Right renal pelvis (tissue), 4 donors: ENCODE results near the gene AMBRA1. TPM values are rescaled to one million over a fixed set of nuclear protein-coding genes. Genes with fewer than 3 reads are reported as not detected.

Experiments
- DNase-seq, 4 donors: peaks; one replicate each; pipeline ENCODE4 v3.0.0-alpha.2; 2013; ENCODE audit warnings: low read depth in 4 of 4, low spot score in 3 of 4, missing footprints in 1 of 4
- polyA plus RNA-seq, 4 donors: library from polyadenylated mRNA; unstranded; fragments of 120-200 nt; gene quantifications; one replicate each; pipeline ENCODE4 v1.2.1, GENCODE V29; 2013; ENCODE audit not compliant: insufficient read length in 4 of 4

Gene AMBRA1
- polyA plus RNA-seq, 4 donors = 24.7 to 26.9 (median 24.9) TPM

- no peak for DNase-seq
These were observed 142.9 kb downstream of the AMBRA1 start for GRCh38 chr11:46450846-46451477.

DNA sequence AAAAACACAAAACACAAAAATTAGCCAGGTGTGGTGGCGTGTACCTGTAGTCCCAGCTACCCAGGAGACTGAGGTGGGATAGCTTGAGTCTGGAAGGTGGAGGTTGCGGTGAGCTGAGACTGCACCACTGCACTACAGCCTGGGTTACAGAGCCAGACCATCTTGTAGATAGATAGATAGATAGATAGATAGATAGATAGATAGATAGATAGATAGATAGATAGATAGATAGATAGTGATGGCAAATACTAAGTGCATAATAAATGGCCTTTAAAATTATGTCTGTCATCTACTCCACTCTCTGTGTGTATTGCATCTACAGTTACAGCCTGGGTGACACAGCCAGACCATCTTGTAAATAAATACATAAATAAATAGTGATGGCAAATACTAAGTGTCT lies 146.3 kb downstream of the AMBRA1 start:
- no peak for DNase-seq

DNA sequence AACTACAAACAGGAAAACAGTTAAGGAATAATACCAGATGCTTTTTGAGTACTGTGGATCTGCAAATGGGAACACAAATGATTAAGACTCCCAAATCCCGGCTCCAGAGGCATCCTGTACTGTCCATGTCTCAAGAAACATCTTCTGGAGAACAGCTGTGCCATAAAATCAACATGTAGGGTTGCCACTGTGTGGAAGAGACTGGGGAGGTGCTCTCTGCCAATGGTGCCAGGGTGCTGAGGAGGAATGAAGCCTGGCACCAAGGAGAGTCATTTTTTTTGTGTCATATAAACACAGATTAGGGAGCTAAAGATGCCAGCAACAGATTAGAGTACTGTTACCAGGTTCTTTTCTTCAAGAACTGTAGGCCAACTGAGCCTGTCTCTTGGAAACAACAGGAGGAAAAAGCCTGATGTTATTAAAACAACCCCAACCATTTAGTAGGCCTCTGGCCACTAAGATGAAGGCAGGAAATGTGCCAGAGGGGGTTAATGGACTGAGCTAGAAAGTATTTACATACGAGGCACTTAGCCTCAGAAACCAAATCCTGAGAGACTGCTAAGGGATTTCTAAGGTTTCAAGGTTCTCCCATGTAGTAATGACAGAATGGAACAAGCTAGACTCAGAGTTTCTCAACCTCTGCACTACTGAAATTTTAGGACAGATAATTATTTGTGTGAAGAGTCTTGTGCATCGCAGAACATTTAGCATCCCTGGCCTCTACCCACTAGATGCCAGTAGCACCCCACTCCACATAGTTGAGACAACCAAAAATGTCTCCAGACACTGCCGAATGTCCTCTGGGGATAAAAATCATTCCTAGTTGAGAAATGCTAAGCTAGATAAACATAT lies 147.7 kb downstream of the AMBRA1 start:
- peak in 1 of 4 donors; percentile 18 for DNase-seq

GRCh38 chr11:46445192-46445919 lies 148.5 kb downstream of the AMBRA1 start:
- no peak for DNase-seq

GRCh38 chr11:46444305-46444704 lies 149.5 kb downstream of the AMBRA1 start:
- DNase-seq = no peak

DNA sequence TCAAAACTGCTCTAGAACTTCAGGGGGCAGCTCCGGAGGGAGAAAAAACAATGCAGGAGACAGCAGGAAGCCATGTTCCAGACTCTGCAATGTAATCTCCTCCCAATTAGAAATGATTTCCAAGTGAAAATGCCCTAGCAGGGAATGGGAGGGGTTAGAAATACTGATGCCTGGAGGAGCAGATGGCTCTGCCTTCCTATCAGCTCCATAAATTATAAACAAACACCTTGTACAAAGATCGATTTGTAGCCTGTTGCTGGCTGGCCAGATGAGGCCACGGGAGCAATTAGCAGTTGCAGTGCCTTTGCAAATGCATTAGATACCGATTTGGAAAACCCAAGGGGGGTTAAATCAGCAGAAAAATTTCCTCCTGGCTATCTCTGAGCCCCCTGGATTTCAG lies 155.6 kb downstream of the AMBRA1 start:
- no peak for DNase-seq

- no peak for DNase-seq
These were observed 156.6 kb downstream of the AMBRA1 start for GRCh38 chr11:46437122-46437689.

- no peak for DNase-seq
These were observed 157.7 kb downstream of the AMBRA1 start for GRCh38 chr11:46436113-46436512.

DNA sequence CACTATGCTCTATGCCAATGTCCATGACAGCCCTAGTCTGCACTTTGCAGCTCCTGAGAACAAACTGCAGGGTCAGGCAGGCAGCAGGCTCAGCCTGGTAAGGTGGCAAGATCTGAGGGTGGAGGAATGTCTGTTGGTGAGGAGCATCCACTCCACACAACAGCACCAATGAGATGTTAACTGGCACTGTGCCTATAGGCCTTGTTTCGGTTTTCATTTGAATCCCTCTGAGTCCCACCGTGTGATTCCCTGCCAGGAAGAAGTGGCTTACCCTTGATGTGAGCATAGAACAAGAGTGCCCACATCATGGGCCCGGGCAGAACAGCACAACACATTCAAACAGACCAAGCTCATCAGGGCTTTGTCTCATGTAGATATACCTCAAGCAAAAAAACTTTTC lies 158.1 kb downstream of the AMBRA1 start:
- DNase-seq = no peak

DNA sequence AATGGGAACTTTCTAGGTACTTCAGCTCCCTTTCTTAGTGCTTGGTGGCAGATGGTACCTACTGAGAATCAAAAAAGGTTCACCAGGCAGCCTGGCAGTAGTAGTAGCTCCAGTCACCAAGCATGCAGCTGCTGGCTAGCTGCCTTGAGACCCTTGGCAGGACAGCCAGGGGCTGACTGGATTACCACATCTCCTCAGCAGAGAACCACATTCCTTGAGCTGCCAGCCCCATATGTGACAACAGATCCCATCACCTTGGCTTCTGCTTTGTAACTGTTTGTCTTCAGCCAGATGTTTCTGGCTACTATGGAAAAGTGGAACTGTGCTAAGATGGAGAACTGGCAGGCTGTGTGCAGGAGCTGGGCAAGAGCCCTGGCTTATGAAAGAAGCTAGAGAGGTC lies 162.6 kb downstream of the AMBRA1 start:
- no peak for DNase-seq

GRCh38 chr11:46429717-46430116 lies 164.1 kb downstream of the AMBRA1 start:
- DNase-seq = no peak

GRCh38 chr11:46427364-46427763 lies 166.5 kb downstream of the AMBRA1 start:
- no peak for DNase-seq

DNA sequence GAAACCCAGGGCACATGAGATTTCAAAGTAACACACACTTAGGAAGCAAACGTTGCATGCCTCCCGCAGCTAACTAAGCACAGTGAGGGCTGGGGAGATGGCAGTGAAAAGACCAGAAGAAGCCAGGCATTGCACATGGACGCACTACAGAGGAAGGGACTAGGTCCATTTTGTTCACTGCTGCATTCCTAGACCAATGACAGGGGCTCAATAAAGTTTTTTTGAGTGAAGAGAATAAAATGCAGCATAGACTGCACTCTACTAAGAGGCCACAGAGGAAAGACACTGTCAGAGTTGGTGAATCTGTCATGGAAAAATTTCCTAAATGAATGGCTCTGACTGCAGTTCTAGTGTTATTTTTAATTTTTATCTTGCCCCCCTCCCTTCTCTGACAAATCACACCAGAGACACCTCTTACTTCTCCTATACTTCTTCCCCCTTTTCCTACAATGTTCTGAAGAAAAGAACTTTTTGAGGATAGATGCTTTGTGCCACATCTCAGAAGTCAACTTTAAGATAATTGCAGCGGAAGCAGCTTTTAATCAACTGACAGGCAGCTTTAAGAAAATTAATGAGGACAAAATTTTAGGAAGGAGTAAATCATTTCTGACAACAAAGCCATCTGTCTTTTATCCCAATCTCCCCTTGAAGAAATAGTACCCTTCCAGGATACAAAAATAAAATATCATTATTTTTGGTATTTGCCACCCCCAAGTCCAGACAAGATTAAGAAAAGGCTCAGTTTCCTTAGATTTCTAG lies 167.4 kb downstream of the AMBRA1 start:
- DNase-seq = no peak

GRCh38 chr11:46422588-46422987 lies 171.2 kb downstream of the AMBRA1 start:
- DNase-seq = no peak

GRCh38 chr11:46421257-46421880 lies 172.5 kb downstream of the AMBRA1 start:
- DNase-seq = no peak

DNA sequence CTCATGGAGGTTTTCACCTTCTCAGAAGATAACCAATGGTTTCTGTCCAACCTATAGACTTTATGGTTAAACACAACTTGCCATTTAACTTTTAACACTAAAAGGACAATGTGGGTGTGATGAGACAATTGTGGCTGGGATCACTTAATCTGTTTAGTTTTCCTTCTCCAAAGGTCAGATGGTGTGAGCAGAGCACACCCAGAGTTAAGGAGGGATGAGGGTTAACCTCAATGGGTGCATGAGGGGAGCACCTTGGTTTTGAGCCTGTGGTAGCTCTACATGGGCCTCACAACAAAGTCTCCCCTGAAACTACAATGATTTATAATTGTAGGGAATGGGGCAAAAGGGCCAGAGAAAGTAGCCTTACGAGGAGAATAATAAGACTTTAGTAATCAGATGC lies 173.3 kb downstream of the AMBRA1 start:
- no peak for DNase-seq

- no peak for DNase-seq
These were observed 175.1 kb downstream of the AMBRA1 start for GRCh38 chr11:46418751-46419150.

DNA sequence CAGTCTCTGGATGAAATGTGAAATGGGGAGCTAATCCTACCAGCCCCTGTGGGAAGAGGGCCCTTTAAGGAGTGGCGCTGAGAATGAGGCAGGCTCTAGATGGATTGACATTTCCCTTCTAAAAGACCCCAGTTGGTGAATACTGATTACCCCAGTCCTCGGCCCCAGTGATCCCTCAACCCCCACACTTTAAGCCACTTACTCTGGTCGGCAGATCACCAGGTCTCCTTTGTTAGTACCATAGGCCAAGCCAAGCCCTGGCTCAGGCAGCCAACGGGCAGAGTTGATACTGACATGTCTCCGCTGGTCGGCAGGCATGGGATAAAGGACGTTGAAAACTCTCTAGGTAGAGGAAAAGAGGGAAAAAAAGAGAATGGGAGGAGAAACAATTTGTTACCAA lies 176.1 kb downstream of the AMBRA1 start:
- DNase-seq = no peak

DNA sequence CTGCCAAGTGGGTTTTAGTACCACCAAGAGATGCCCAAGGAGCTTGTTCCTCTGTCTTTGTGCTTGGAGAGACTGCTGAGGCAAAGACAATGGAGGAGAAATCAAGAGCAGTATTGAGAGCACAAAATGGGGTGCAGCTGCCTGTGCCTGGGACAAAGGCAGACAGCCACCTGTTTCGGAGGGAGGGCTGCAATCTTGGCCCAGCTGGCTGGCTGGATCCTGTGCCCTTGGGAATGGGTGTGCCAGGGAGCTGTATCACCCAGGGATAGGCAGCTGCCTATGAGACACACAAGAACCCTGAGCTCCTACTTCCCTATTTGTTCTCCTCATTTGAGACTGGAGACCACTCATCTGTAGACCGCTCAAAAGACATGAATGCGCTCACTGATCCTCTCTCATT lies 178.9 kb downstream of the AMBRA1 start:
- no peak for DNase-seq

GRCh38 chr11:46414466-46414796 lies 179.4 kb downstream of the AMBRA1 start:
- DNase-seq = no peak
